HUES64 (cell line): ENCODE measurements around the gene ADAM8.

Experiments
- H3K27ac ChIP-seq: 2 replicates; pipeline ENCODE4 v1.7.0; 2013; ENCODE audit warnings: low read depth, low read length, inconsistent platforms
- H3K27me3 ChIP-seq: 2 replicates; pipeline ENCODE4 v1.6.1; 2013; ENCODE audit warnings: mild to moderate bottlenecking, low read length; ENCODE audit not compliant: insufficient read depth
- H3K36me3 ChIP-seq: 2 replicates; pipeline ENCODE4 v1.6.1; 2013; ENCODE audit warnings: mild to moderate bottlenecking, low read length; ENCODE audit not compliant: insufficient read depth
- H3K4me1 ChIP-seq: 2 replicates; pipeline ENCODE4 v1.6.1; 2013; ENCODE audit warnings: mild to moderate bottlenecking, low read length, moderate library complexity; ENCODE audit not compliant: insufficient read depth
- H3K4me3 ChIP-seq: 2 replicates; pipeline ENCODE4 v1.5.1; 2013; ENCODE audit warnings: mild to moderate bottlenecking, low read length, moderate library complexity
- H3K9ac ChIP-seq: 2 replicates; pipeline ENCODE4 v1.6.1; 2013; ENCODE audit warnings: mild to moderate bottlenecking, low read depth, low read length
- H3K9me3 ChIP-seq: 2 replicates; pipeline ENCODE4 v1.6.1; 2013; ENCODE audit warnings: low read depth, low read length; ENCODE audit not compliant: insufficient read depth
- WGBS: fragments of 150-250, 120-280 bp; methylation state at CpG from one replicate; pipeline ENCODE4 v1.1.7; 2013; ENCODE audit warnings: missing lambda C conversion rate; 5-methylcytosine and 5-hydroxymethylcytosine counted together

The ADAM8 gene

GRCh38 chr10:133213641-133214467 is 62.8 kb downstream of the ADAM8 start:
- Histone ChIP-seq H3K9ac (no peak overlapping the region), H3K27me3 (no peaks in the 10 kb centered on the region), H3K9me3 (no peaks in the 10 kb centered on the region), H3K27ac (no peak overlapping the region), H3K36me3 (no peaks in the 10 kb centered on the region), H3K4me3 (no peak overlapping the region), H3K4me1 (no peaks in the 10 kb centered on the region)
- 92% methylated on average over 32 of the region's 32 CpGs for WGBS

DNA sequence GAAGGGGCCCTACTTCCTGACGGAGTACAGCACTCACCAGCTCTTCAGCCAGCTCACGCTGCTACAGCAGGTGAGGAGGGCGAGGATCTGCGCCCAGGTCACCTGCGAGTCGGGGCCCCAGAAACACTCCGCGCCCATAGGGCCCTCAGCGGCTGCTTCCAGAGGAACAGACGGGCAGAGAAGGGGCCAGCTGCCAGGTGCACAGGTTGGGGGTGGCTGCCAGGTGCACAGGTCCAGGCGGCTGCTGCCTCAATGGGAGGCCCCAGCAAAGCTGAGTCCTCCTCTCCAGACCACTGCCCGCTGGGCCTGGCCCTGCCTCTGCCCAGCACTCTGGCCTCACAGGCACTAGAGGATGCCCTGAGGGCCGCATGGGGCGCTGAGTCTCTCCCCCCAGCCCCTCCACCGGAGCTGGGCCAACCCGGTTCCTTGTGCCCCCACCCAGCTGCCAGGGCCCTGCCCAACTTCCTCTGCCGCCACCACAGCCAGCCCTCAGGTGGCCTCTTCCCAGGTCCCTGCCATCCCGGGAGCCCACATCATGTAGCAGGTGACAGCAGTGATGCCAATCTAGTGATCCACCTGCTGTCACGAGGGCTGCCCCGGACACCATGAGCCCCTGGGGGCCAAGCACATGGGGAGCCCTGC is 63.7 kb downstream of the ADAM8 start:
- no peak overlapping the region for H3K4me3 ChIP-seq
- H3K27ac ChIP-seq, result no peak overlapping the region

More for the DNA sequence above, 63.7 kb downstream of the ADAM8 start:
- 95% methylated on average over 20 of the region's 20 CpGs for WGBS
- Histone ChIP-seq H3K36me3 (no peaks in the 10 kb centered on the region), H3K4me1 (no peaks in the 10 kb centered on the region), H3K9ac (no peak overlapping the region), H3K9me3 (no peaks in the 10 kb centered on the region), H3K27me3 (no peaks in the 10 kb centered on the region)
